ENCODE results near the gene SBF2.

Gene SBF2

GRCh38 chr11:9802291-9802861, 491.6 kb downstream of the SBF2 start:
- 0 out of 2 replicates have a peak, but pooled peaks cover 4% of the 10 kb centered on the region for H3K4me1 ChIP-seq (ENCODE audit: insufficient read depth, low read length)

GRCh38 chr11:9799886-9800285, 494.1 kb downstream of the SBF2 start:
- H4K20me1 ChIP-seq (ENCODE audit: insufficient read depth, low read length): no peaks in the 10 kb centered on the region
- no peaks in the 10 kb centered on the region for H3K27me3 ChIP-seq (ENCODE audit: insufficient read depth, low read length, poor library complexity)
- H3K27ac ChIP-seq (ENCODE audit: low read length): no peak overlapping the region
- DNase-seq (no peak), ATAC-seq (ENCODE audit: insufficient read depth, low read depth) (no peak)
- H3K79me2 ChIP-seq (ENCODE audit: insufficient read depth, low read length): no peaks in the 10 kb centered on the region
- no peak overlapping the region for H3K9ac ChIP-seq (ENCODE audit: low read depth, low read length)
- H3K9me3 ChIP-seq (ENCODE audit: insufficient read depth, low read length, severe bottlenecking): no peaks in the 10 kb centered on the region
- no peak overlapping the region for H2AFZ ChIP-seq (ENCODE audit: low read depth, low read length)
- TF ChIP-seq EZH2 (IDR thresholded peaks at IDR 0.05; ENCODE audit: borderline replicate concordance, low read depth, low read length, severe bottlenecking) (no peak), CTCF (IDR thresholded peaks at IDR 0.05; ENCODE audit: borderline replicate concordance, extremely low read depth, low read length, poor library complexity, severe bottlenecking) (no peak)
- H3K4me2 ChIP-seq (ENCODE audit: insufficient read depth, low read length): no peak overlapping the region
- 0 out of 2 replicates have a peak, but pooled peaks cover 4% of the 10 kb centered on the region for H3K4me1 ChIP-seq (ENCODE audit: insufficient read depth, low read length)
- H3K4me3 ChIP-seq (ENCODE audit: low read depth in 1 of 2, low read length in 2 of 2): no peak overlapping the region
- no peaks in the 10 kb centered on the region for H3K36me3 ChIP-seq (ENCODE audit: insufficient read depth, low read length)

More at GRCh38 chr11:9802291-9802861, 491.6 kb downstream of the SBF2 start:
- Histone ChIP-seq H3K9ac (ENCODE audit: low read depth, low read length) (no peak overlapping the region), H3K79me2 (ENCODE audit: insufficient read depth, low read length) (no peaks in the 10 kb centered on the region), H3K9me3 (ENCODE audit: insufficient read depth, low read length, severe bottlenecking) (no peaks in the 10 kb centered on the region), H2AFZ (ENCODE audit: low read depth, low read length) (no peak overlapping the region), H3K36me3 (ENCODE audit: insufficient read depth, low read length) (peaks cover 6% of the 10 kb centered on the region; the same call in 1 of the 2 replicates), H3K4me3 (ENCODE audit: low read depth in 1 of 2, low read length in 2 of 2) (no peak overlapping the region), H3K27ac (ENCODE audit: low read length) (no peak overlapping the region), H3K4me2 (ENCODE audit: insufficient read depth, low read length) (no peak overlapping the region), H3K27me3 (ENCODE audit: insufficient read depth, low read length, poor library complexity) (no peaks in the 10 kb centered on the region), H4K20me1 (ENCODE audit: insufficient read depth, low read length) (no peaks in the 10 kb centered on the region)
- TF ChIP-seq EZH2 (IDR thresholded peaks at IDR 0.05; ENCODE audit: borderline replicate concordance, low read depth, low read length, severe bottlenecking) (no peak), CTCF (IDR thresholded peaks at IDR 0.05; ENCODE audit: borderline replicate concordance, extremely low read depth, low read length, poor library complexity, severe bottlenecking) (no peak)
- DNase-seq (no peak), ATAC-seq (ENCODE audit: insufficient read depth, low read depth) (no peak)

GRCh38 chr11:9797300-9797699, 496.7 kb downstream of the SBF2 start:
- DNase-seq: no peak
- Histone ChIP-seq H3K4me3 (ENCODE audit: low read depth in 1 of 2, low read length in 2 of 2) (no peak overlapping the region), H3K36me3 (ENCODE audit: insufficient read depth, low read length) (no peaks in the 10 kb centered on the region)

More at GRCh38 chr11:9797300-9797699, 496.7 kb downstream of the SBF2 start:
- Histone ChIP-seq H3K4me2 (ENCODE audit: insufficient read depth, low read length) (no peak overlapping the region), H3K9me3 (ENCODE audit: insufficient read depth, low read length, severe bottlenecking) (no peaks in the 10 kb centered on the region), H3K27ac (ENCODE audit: low read length) (no peak overlapping the region), H3K9ac (ENCODE audit: low read depth, low read length) (no peak overlapping the region), H3K4me1 (ENCODE audit: insufficient read depth, low read length) (no peaks in the 10 kb centered on the region), H3K79me2 (ENCODE audit: insufficient read depth, low read length) (no peaks in the 10 kb centered on the region), H2AFZ (ENCODE audit: low read depth, low read length) (no peak overlapping the region), H3K27me3 (ENCODE audit: insufficient read depth, low read length, poor library complexity) (no peaks in the 10 kb centered on the region), H4K20me1 (ENCODE audit: insufficient read depth, low read length) (no peaks in the 10 kb centered on the region)
- no peak for TF ChIP-seq CTCF (IDR thresholded peaks at IDR 0.05; ENCODE audit: borderline replicate concordance, extremely low read depth, low read length, poor library complexity, severe bottlenecking)
- no peak for TF ChIP-seq EZH2 (IDR thresholded peaks at IDR 0.05; ENCODE audit: borderline replicate concordance, low read depth, low read length, severe bottlenecking)
- no peak for ATAC-seq (ENCODE audit: insufficient read depth, low read depth)
